Esophagus muscularis mucosa (tissue), 4 donors: ENCODE measurements around the gene DGKD. TPM values are rescaled to one million over a fixed set of nuclear protein-coding genes. Genes with fewer than 3 reads are reported as not detected.

Experiments
- DNase-seq: peaks from one replicate; pipeline ENCODE4 v3.0.0-alpha.2; 2017; ENCODE audit errors: extremely low spot score
- H3K27ac ChIP-seq, 4 donors: fragments of 200-600 bp; sonication (generic); replicated peaks in 1 of 4; 1 replicate in 3 of 4; 2 replicates in 1 of 4; pipeline ENCODE4 v1.5.1; 2016 to 2019; ENCODE audit warnings: mild to moderate bottlenecking in 1 of 4
- H3K27me3 ChIP-seq, 4 donors: fragments of 200-600 bp; sonication (generic); one replicate each; pipeline versions ENCODE4 v1.5.1 to v1.6.0; 2016 to 2019
- H3K36me3 ChIP-seq, 4 donors: fragments of 200-600 bp; sonication (generic); one replicate each; pipeline ENCODE4 v1.5.1; 2016 to 2019
- H3K4me1 ChIP-seq, 4 donors: fragments of 200-600 bp; sonication (generic); one replicate each; pipeline ENCODE4 v1.5.1; 2016 to 2019
- H3K4me3 ChIP-seq, 4 donors: fragments of 200-600 bp; sonication (generic); 1 replicate in 2 of 4; 2 replicates in 2 of 4; pipeline ENCODE4 v1.5.1; 2016 to 2019; ENCODE audit warnings: mild to moderate bottlenecking in 4 of 4, moderate library complexity in 1 of 4
- H3K9me3 ChIP-seq, 4 donors: fragments of 200-600 bp; sonication (generic); 1 replicate in 3 of 4; 2 replicates in 1 of 4; pipeline ENCODE4 v1.5.1; 2016 to 2019
- CTCF ChIP-seq, 3 experiments: fragments of 200-600 bp in 2 of 3; fragments of 450-650 bp in 1 of 3; sonication (generic) in 2 of 3; IDR thresholded peaks; one replicate each; pipeline ENCODE4 v1.5.1; 2017 to 2019; ENCODE audit warnings: antibody characterized with exemption in 3 of 3, mild to moderate bottlenecking in 2 of 3, moderate library complexity in 1 of 3
- EP300 ChIP-seq: sonication (generic); formaldehyde crosslinking; IDR thresholded peaks from one replicate; pipeline ENCODE4 v1.6.1; 2017; ENCODE audit warnings: antibody characterized with exemption
- POLR2A ChIP-seq: fragments of 450-650 bp; IDR thresholded peaks from one replicate; pipeline ENCODE4 v1.6.1; 2017; ENCODE audit warnings: antibody characterized with exemption, moderate library complexity, mild to moderate bottlenecking, low read depth
- POLR2AphosphoS5 ChIP-seq, 2 donors: sonication (generic); formaldehyde crosslinking; IDR thresholded peaks; one replicate each; pipeline ENCODE4 v1.6.1; 2017; ENCODE audit warnings: antibody characterized with exemption in 2 of 2
- WGBS: methylation state at CpG from one replicate; pipeline ENCODE4 v1.1.5; 2018; 5-methylcytosine and 5-hydroxymethylcytosine counted together
- intact Hi-C: fragments of 100-400 bp; cut with DNase I; formaldehyde crosslinking; loops from one replicate; pipeline ENCODE4 v1.15.1; 2023
- total RNA-seq, 4 donors: library from RNA; depleted of rRNA; stranded (reverse); fragments of >200 nt; gene quantifications; one replicate each; pipeline versions ENCODE4 v1.1.0 to v1.2.1, GENCODE V29; 2016

The DGKD gene
- 10 to 100 TPM; 11.6 to 16.1 (median 13.3) TPM for total RNA-seq

DNA sequence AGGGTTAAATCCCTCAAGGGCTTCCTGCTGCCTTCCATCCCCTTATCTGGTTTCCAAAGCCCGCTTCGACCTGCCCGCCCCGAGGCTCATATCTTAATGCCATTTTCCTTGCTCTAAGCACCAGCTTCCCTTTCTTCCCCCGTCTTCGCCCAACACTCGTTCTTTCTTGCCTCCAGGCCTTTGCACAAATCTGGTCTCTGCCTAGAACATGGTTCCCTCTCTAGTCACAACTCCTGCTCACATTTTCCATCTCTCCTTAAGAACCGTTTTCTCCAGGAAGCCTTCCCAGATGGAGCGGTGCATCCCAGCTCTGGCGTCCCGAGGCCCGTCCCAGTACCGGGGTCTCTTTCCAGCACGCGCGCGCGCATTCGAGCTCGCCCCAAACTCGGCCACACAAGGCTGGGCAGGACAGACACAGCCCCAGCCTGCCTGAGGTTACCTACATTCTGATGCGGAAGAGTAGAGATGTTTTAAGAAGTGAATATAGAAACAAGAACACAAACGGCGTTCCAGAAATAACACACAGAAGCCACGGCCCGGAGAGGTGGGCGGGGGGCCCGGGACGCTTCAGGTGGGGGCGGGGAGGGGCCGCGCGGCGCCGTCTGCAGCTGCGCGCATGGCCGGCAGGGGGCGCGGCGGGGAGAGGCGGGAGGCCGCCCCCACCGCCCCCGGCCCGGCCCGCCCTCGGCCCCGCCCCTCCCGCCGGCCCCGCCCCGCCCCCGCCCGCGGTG, at the start of gene DGKD:
TSS of gene DGKD (plus strand) at position 726 of the 731 bp plus-strand sequence. CDS start 25 bp downstream, outside the sequence.
- intact Hi-C loops: loop anchor here (2.0 kb wide), 2 partner anchors 35 to 89 kb away; no protein-coding TSS in a partner anchor
- TF ChIP-seq POLR2AphosphoS5 (IDR thresholded peaks at IDR 0.05) (no peak), CTCF (IDR thresholded peaks at IDR 0.05) (peak in 2 of 3 experiments; percentile 66 to 73)
- peak within 1 kb of the TSS; percentile 71 to 86 (median 72) for H3K4me3 ChIP-seq
- DNase-seq: no peak
- no peaks in the 10 kb centered on the region for H3K9me3 ChIP-seq
- H3K27ac ChIP-seq: peak within 1 kb of the TSS; percentile 49 to 66 (median 56)
- 8% methylated on average over 36 of the region's 56 CpGs for WGBS
- H3K27me3 ChIP-seq: no peaks in the 10 kb centered on the region
- H3K4me1 ChIP-seq: peaks cover 21 to 58% (median 50%) of the 10 kb centered on the region in 4 donors
- no peaks in the 10 kb centered on the region for H3K36me3 ChIP-seq

GRCh38 chr2:233307565-233307964, 46.7 kb upstream of the DGKD start, which contains the start of gene SAG:
TSS of gene SAG (plus strand) at chr2:233307816. CDS start at chr2:233309190, 1,374 bp downstream.
- H3K4me1 ChIP-seq: no peaks in the 10 kb centered on the region
- WGBS: 72% methylated on average over 7 of the region's 7 CpGs
- H3K27ac ChIP-seq: no peak within 1 kb of the TSS
- H3K9me3 ChIP-seq: no peaks in the 10 kb centered on the region
- H3K4me3 ChIP-seq: no peak within 1 kb of the TSS
- DNase-seq: no peak
- intact Hi-C loops: no loop called here
- TF ChIP-seq POLR2AphosphoS5 (IDR thresholded peaks at IDR 0.05) (no peak), EP300 (no peak), POLR2A (no peak), CTCF (IDR thresholded peaks at IDR 0.05) (no peak)
- H3K36me3 ChIP-seq: no peaks in the 10 kb centered on the region
- H3K27me3 ChIP-seq: no peaks in the 10 kb centered on the region

DNA sequence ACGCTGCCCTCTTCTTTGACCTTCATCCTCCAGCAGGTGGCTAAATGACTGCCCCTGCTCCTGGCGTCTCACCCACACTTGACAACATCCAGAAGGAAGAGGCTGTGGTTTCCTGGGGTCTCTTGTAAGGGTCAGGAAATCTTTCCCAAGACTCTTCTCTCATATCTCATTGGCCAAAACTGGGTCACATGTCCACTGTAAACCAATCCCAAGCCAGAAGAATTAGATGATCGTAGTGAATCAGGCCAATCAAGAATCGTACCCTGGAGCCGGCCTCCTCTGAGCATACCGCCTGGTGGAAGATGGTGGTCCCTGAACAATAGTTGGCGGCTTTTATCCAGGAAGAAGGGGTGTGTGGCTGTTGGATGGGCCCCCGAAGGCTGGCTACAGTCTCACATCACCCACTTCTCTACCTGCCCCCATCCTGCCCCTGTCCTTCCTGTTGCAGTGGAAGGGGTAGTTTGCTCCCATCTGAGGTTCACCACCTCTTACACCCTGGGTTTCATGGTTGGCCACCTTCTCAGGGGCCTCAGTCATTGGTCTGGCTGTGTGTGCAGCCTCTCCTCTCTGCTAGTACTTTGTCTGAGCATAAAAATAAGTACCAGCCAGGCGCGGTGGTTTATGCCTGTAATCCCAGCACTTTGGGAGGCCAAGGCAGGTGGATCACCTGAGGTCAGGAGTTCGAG, 42.9 kb upstream of the DGKD start:
- WGBS: 90% methylated on average over 11 of the region's 11 CpGs
- TF ChIP-seq EP300 (no peak), CTCF (IDR thresholded peaks at IDR 0.05) (no peak), POLR2A (no peak), POLR2AphosphoS5 (IDR thresholded peaks at IDR 0.05) (no peak)
- Histone ChIP-seq H3K4me1 (no peaks in the 10 kb centered on the region), H3K36me3 (no peaks in the 10 kb centered on the region), H3K9me3 (no peaks in the 10 kb centered on the region), H3K27ac (no peak overlapping the region), H3K4me3 (no peak overlapping the region), H3K27me3 (no peaks in the 10 kb centered on the region)
- no peak for DNase-seq
- intact Hi-C loops: no loop called here

DNA sequence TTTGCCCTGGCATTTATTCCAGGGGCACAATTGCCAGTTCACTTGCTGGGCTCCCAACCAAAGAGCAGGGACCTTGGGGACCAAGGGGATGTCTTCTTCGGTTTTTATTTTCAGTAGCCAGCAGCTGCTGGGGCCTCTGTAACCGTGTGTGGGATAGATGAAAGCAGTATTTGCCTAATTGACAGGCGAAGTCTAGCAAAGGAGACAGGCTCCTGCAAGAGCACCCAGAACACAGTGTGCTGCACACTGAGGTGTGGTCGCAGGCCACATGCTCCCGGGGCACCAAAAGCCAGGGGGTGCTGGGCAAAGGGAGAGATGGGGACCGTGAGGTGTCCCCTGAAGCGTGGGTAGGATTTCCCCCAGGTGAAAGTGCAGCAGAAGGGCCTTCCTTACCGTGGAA, 41.4 kb upstream of the DGKD start:
- H3K36me3 ChIP-seq: no peaks in the 10 kb centered on the region
- intact Hi-C loops: no loop called here
- no peaks in the 10 kb centered on the region for H3K27me3 ChIP-seq
- no peak overlapping the region for H3K27ac ChIP-seq
- WGBS: 73% methylated on average over 8 of the region's 8 CpGs
- no peaks in the 10 kb centered on the region for H3K9me3 ChIP-seq
- no peak for DNase-seq
- TF ChIP-seq POLR2AphosphoS5 (IDR thresholded peaks at IDR 0.05) (no peak), POLR2A (no peak), CTCF (IDR thresholded peaks at IDR 0.05) (no peak), EP300 (no peak)
- H3K4me1 ChIP-seq: no peaks in the 10 kb centered on the region
- no peak overlapping the region for H3K4me3 ChIP-seq
